IMR-90 (cell line): ENCODE data around the gene SLC1A1. TPM values are rescaled to one million over a fixed set of nuclear protein-coding genes. Genes with fewer than 3 reads are reported as not detected.

Experiments used
- ATAC-seq: fragments of 200-7000 bp; cut with Tn5 transposase; 2 replicates; pipeline ENCODE4 v1.9.1; 2020; ENCODE audit warnings: low read depth, mild to moderate bottlenecking, moderate library complexity
- BruUV-seq: library from RNA; stranded (reverse); fragments of 400-500 nt; replicated peaks from 2 replicates; lab custom pipeline; 2021; lab: Mats Ljungman, UMichigan
- CTCF ChIA-PET: fragments of 300-600 bp; formaldehyde crosslinking; extraction: SDS; loops from one replicate; lab custom pipeline; 2021; ENCODE audit warnings: antibody characterized with exemption; lab: Yijun Ruan, JAX
- POLR2A ChIA-PET: fragments of 300-600 bp; sonication (Branson Sonifier 250); formaldehyde crosslinking; loops from one replicate; lab custom pipeline; 2022; ENCODE audit warnings: antibody characterized with exemption; ENCODE audit not compliant: unreplicated experiment; lab: Charles Lee
- DNase-seq: peaks from one replicate; pipeline ENCODE4 v3.0.0; 2013
- H2AFZ ChIP-seq: replicated peaks from 2 replicates; pipeline ENCODE3; 2013; ENCODE audit warnings: low read length, mild to moderate bottlenecking; ENCODE audit not compliant: poor library complexity
- H2AK5ac ChIP-seq: 2 replicates; pipeline ENCODE4 v1.6.1; 2013; ENCODE audit warnings: low read depth, low read length, inconsistent platforms
- H2AK9ac ChIP-seq: replicated peaks from 2 replicates; pipeline ENCODE3; 2013; ENCODE audit warnings: mild to moderate bottlenecking, low read depth, low read length, moderate library complexity; ENCODE audit not compliant: poor library complexity
- H2BK120ac ChIP-seq: 2 replicates; pipeline ENCODE4 v1.6.1; 2013; ENCODE audit warnings: low read depth, low read length, inconsistent platforms
- H2BK15ac ChIP-seq: 3 replicates; pipeline ENCODE4 v1.6.1; 2013; ENCODE audit warnings: low read depth, low read length, inconsistent platforms
- H2BK20ac ChIP-seq: 2 replicates; pipeline ENCODE4 v1.6.1; 2013; ENCODE audit warnings: low read depth, mild to moderate bottlenecking, inconsistent platforms, low read length, moderate library complexity
- H2BK5ac ChIP-seq: 2 replicates; pipeline ENCODE4 v1.6.1; 2013; ENCODE audit warnings: mild to moderate bottlenecking, low read depth, low read length, inconsistent platforms; ENCODE audit not compliant: poor library complexity, severe bottlenecking
- H3K14ac ChIP-seq: replicated peaks from 2 replicates; pipeline ENCODE4 v1.6.1; 2013; ENCODE audit warnings: low read depth, low read length, inconsistent platforms
- H3K18ac ChIP-seq: 2 replicates; pipeline ENCODE4 v1.6.1; 2013; ENCODE audit warnings: low read depth, low read length, control low read depth
- H3K23ac ChIP-seq: 2 replicates; pipeline ENCODE4 v1.6.1; 2013; ENCODE audit warnings: low read depth, low read length, inconsistent platforms
- H3K27ac ChIP-seq: 2 replicates; pipeline ENCODE4 v1.5.1; 2013; ENCODE audit warnings: mild to moderate bottlenecking, control low read depth, low read length; ENCODE audit not compliant: insufficient read depth
- H3K27me3 ChIP-seq: 2 replicates; pipeline ENCODE4 v1.6.1; 2013; ENCODE audit warnings: low read length; ENCODE audit not compliant: control insufficient read depth, insufficient read depth
- H3K36me3 ChIP-seq: 2 replicates; pipeline ENCODE4 v1.6.1; 2013; ENCODE audit warnings: low read length, mixed read lengths; ENCODE audit not compliant: control insufficient read depth, insufficient read depth
- H3K4ac ChIP-seq: 2 replicates; pipeline ENCODE4 v1.6.1; 2013; ENCODE audit warnings: low read depth, low read length, inconsistent platforms
- H3K4me1 ChIP-seq: 2 replicates; pipeline ENCODE4 v1.6.1; 2013; ENCODE audit warnings: low read length, mixed read lengths; ENCODE audit not compliant: control insufficient read depth, insufficient read depth
- H3K4me2 ChIP-seq: 2 replicates; pipeline ENCODE4 v1.6.1; 2013; ENCODE audit warnings: low read depth, mild to moderate bottlenecking, control low read depth, low read length, moderate library complexity
- H3K4me3 ChIP-seq: 2 replicates; pipeline ENCODE4 v1.5.1; 2013; ENCODE audit warnings: low read depth, mild to moderate bottlenecking, control low read depth, low read length, moderate library complexity; ENCODE audit not compliant: insufficient read depth
- H3K56ac ChIP-seq: 2 replicates; pipeline ENCODE4 v1.6.1; 2013; ENCODE audit warnings: low read length, inconsistent platforms; ENCODE audit not compliant: insufficient read depth; ENCODE audit errors: extremely low read depth
- H3K79me1 ChIP-seq, 2 experiments: 2 replicates each; pipeline ENCODE4 v1.6.1; 2013; ENCODE audit warnings: low read length in 2 of 2, inconsistent platforms in 1 of 2, low read depth in 1 of 2
- H3K9ac ChIP-seq: 2 replicates; pipeline ENCODE4 v1.6.1; 2013; ENCODE audit warnings: low read depth, low read length, control low read depth
- H3K9me1 ChIP-seq: 2 replicates; pipeline ENCODE4 v1.6.1; 2013; ENCODE audit warnings: low read length, inconsistent platforms; ENCODE audit not compliant: insufficient read depth
- H3K9me3 ChIP-seq: 2 replicates; pipeline ENCODE4 v1.6.1; 2013; ENCODE audit warnings: low read length; ENCODE audit not compliant: control insufficient read depth, insufficient read depth
- H4K20me1 ChIP-seq: 2 replicates; pipeline ENCODE4 v1.6.1; 2013; ENCODE audit warnings: low read length, inconsistent platforms; ENCODE audit not compliant: insufficient read depth
- H4K5ac ChIP-seq: 2 replicates; pipeline ENCODE4 v1.6.1; 2013; ENCODE audit warnings: mild to moderate bottlenecking, low read depth, low read length, control low read depth
- H4K8ac ChIP-seq, 2 experiments: 2 replicates each; pipeline ENCODE4 v1.6.1; 2013; ENCODE audit warnings: low read depth in 2 of 2, low read length in 2 of 2, control low read depth in 1 of 2, inconsistent platforms in 1 of 2
- H4K91ac ChIP-seq: 2 replicates; pipeline ENCODE4 v1.6.1; 2013; ENCODE audit warnings: low read depth, low read length, inconsistent platforms; ENCODE audit not compliant: insufficient read depth
- BHLHE40 ChIP-seq: fragments of 150-350 bp; IDR thresholded peaks from 2 replicates; pipeline ENCODE4 v1.6.1; 2016; ENCODE audit warnings: mild to moderate bottlenecking, low read depth, low read length
- CEBPB ChIP-seq: IDR thresholded peaks from 2 replicates; pipeline ENCODE4 v1.6.1; 2012; ENCODE audit warnings: low read depth, low read length, improper control_type of control experiment
- CHD1 ChIP-seq: IDR thresholded peaks from 2 replicates; pipeline ENCODE4 v1.6.1; 2012; ENCODE audit warnings: low read depth, low read length, improper control_type of control experiment
- FOS ChIP-seq: fragments of 150-350 bp; IDR thresholded peaks from 2 replicates; pipeline ENCODE4 v1.6.1; 2016; ENCODE audit warnings: low read depth, low read length
- MAFK ChIP-seq: IDR thresholded peaks from 2 replicates; pipeline ENCODE4 v1.6.1; 2012; ENCODE audit warnings: low read depth, low read length, improper control_type of control experiment
- MAZ ChIP-seq: IDR thresholded peaks from 2 replicates; pipeline ENCODE4 v1.6.1; 2012; ENCODE audit warnings: low read depth, mild to moderate bottlenecking, low read length, improper control_type of control experiment, moderate library complexity, borderline replicate concordance
- MXI1 ChIP-seq: IDR thresholded peaks from 2 replicates; pipeline ENCODE4 v1.6.1; 2012; ENCODE audit warnings: low read depth, mild to moderate bottlenecking, low read length, moderate library complexity, borderline replicate concordance
- NFE2L2 ChIP-seq: fragments of 150-350 bp; IDR thresholded peaks from 2 replicates; pipeline ENCODE4 v1.6.1; 2016; ENCODE audit warnings: low read depth, mild to moderate bottlenecking, low read length
- POLR2A ChIP-seq: IDR thresholded peaks from 2 replicates; pipeline ENCODE4 v1.6.1; 2012; ENCODE audit warnings: mild to moderate bottlenecking, low read depth, low read length
- RAD21 ChIP-seq: IDR thresholded peaks from 2 replicates; pipeline ENCODE4 v1.6.1; 2012; ENCODE audit warnings: low read length, improper control_type of control experiment
- RCOR1 ChIP-seq: IDR thresholded peaks from 2 replicates; pipeline ENCODE4 v1.6.1; 2012; ENCODE audit warnings: mild to moderate bottlenecking, low read length, improper control_type of control experiment; ENCODE audit not compliant: insufficient replicate concordance
- RFX5 ChIP-seq: IDR thresholded peaks from 2 replicates; pipeline ENCODE4 v1.8.0; 2012; ENCODE audit warnings: low read depth, mild to moderate bottlenecking, low read length, moderate library complexity
- SMC3 ChIP-seq: fragments of 150-350 bp; IDR thresholded peaks from 2 replicates; pipeline ENCODE4 v1.6.1; 2016; ENCODE audit warnings: low read depth, mild to moderate bottlenecking, antibody characterized with exemption, low read length, moderate library complexity
- WGBS, 2 experiments: methylation state at CpG; one replicate each; pipeline versions ENCODE4 v1.1.5 to v1.1.7; 2013; ENCODE audit warnings: missing lambda C conversion rate in 2 of 2; ENCODE audit not compliant: insufficient read length in 1 of 2; ENCODE audit errors: extremely low coverage in 2 of 2; 5-methylcytosine and 5-hydroxymethylcytosine counted together
- dilution Hi-C: fragments of 300-500 bp; cut with HindIII; formaldehyde crosslinking; loops from one replicate; pipeline ENCODE4 v1.14.3; 2018; ENCODE audit warnings: low sequenced_read_pairs; ENCODE audit not compliant: unreplicated experiment
- in situ Hi-C: fragments of 300-500 bp; cut with MboI; formaldehyde crosslinking; loops from 3 replicates; pipeline ENCODE4 v1.14.3; 2019; ENCODE audit warnings: low sequenced_read_pairs, inconsistent platforms, mixed read lengths
- intact Hi-C: fragments of 100-400 bp; cut with micrococcal nuclease; formaldehyde crosslinking; loops from 2 replicates; pipeline ENCODE4 v1.10.0; 2022
- polyA plus RNA-seq, 3 experiments: library from polyadenylated mRNA; depleted of rRNA; stranded (reverse); fragments of >200 nt; gene quantifications; 2 replicates each; pipeline ENCODE4 v1.2.3, GENCODE V29; 2012; ENCODE audit warnings: low replicate concordance in 1 of 3
- total RNA-seq: library from RNA; depleted of rRNA; stranded (reverse); fragments of >200 nt; gene quantifications from 2 replicates; pipeline ENCODE4 v1.2.3, GENCODE V29; 2012
- TF ChIP-seq, protein P1 (sequence below): conservative IDR thresholded peaks from 2 replicates; pipeline ENCODE4 v1.5.1; 2012; ENCODE audit warnings: mild to moderate bottlenecking, low read depth, low read length, improper control_type of control experiment
- TF ChIP-seq, protein P2 (sequence below): fragments of 150-350 bp; IDR thresholded peaks from 2 replicates; pipeline ENCODE4 v1.6.1; 2016; ENCODE audit warnings: low read depth, mild to moderate bottlenecking, low read length, moderate library complexity, borderline replicate concordance
- TF ChIP-seq, protein P3 (sequence below): fragments of 150-350 bp; IDR thresholded peaks from 2 replicates; pipeline ENCODE4 v1.6.1; 2017; ENCODE audit warnings: mild to moderate bottlenecking, antibody characterized with exemption, low read length, low read depth

Gene SLC1A1
- total and polyA plus RNA-seq, 2 of the 4 experiments (the other 2 are of a cell fraction), result 2.2 to 4.1 TPM

GRCh38 chr9:4579001-4579400 lies 88.7 kb downstream of the SLC1A1 start:
- DNase-seq (no peak), ATAC-seq (no peak)
- intact Hi-C loops (loop anchor here (10.0 kb wide), 1 partner anchor 56 kb away; no protein-coding TSS in a partner anchor), dilution Hi-C loops (no loop called here), in situ Hi-C loops (no loop called here)
- Histone ChIP-seq H3K27ac (no peak overlapping the region), H2BK5ac (no peak overlapping the region), H2AK5ac (no peak overlapping the region), H3K23ac (no peak overlapping the region), H3K18ac (no peak overlapping the region), H2AK9ac (no peak overlapping the region), H3K4me1 (no peaks in the 10 kb centered on the region), H2BK20ac (no peak overlapping the region), H3K36me3 (peaks cover 2% of the 10 kb centered on the region), H3K4me2 (no peak overlapping the region), H3K14ac (no peak overlapping the region), H4K20me1 (no peaks in the 10 kb centered on the region), H4K5ac (no peak overlapping the region), H3K9me1 (no peaks in the 10 kb centered on the region), H2BK120ac (no peak overlapping the region), H2BK15ac (no peak overlapping the region), H3K79me1 (no peaks in the 10 kb centered on the region), H3K9ac (no peak overlapping the region), H3K56ac (no peak overlapping the region), H4K8ac (no peak overlapping the region), H3K4ac (no peak overlapping the region), H3K9me3 (no peaks in the 10 kb centered on the region), H2AFZ (no peak overlapping the region), H3K4me3 (no peak overlapping the region), H3K27me3 (peaks cover 3% of the 10 kb centered on the region; the same call in 1 of the 2 replicates), H4K91ac (no peak overlapping the region)
- CTCF ChIA-PET, result no interaction called here
- TF ChIP-seq CEBPB (no peak), MXI1 (no peak), CHD1 (no peak), POLR2A (no peak), NFE2L2 (no peak), FOS (no peak), MAZ (no peak), MAFK (no peak), RAD21 (no peak), RFX5 (no peak), SMC3 (no peak), RCOR1 (no peak), BHLHE40 (no peak)
- TF ChIP-seq, protein P1, sequence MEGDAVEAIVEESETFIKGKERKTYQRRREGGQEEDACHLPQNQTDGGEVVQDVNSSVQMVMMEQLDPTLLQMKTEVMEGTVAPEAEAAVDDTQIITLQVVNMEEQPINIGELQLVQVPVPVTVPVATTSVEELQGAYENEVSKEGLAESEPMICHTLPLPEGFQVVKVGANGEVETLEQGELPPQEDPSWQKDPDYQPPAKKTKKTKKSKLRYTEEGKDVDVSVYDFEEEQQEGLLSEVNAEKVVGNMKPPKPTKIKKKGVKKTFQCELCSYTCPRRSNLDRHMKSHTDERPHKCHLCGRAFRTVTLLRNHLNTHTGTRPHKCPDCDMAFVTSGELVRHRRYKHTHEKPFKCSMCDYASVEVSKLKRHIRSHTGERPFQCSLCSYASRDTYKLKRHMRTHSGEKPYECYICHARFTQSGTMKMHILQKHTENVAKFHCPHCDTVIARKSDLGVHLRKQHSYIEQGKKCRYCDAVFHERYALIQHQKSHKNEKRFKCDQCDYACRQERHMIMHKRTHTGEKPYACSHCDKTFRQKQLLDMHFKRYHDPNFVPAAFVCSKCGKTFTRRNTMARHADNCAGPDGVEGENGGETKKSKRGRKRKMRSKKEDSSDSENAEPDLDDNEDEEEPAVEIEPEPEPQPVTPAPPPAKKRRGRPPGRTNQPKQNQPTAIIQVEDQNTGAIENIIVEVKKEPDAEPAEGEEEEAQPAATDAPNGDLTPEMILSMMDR, result no peak
- TF ChIP-seq, protein P2, sequence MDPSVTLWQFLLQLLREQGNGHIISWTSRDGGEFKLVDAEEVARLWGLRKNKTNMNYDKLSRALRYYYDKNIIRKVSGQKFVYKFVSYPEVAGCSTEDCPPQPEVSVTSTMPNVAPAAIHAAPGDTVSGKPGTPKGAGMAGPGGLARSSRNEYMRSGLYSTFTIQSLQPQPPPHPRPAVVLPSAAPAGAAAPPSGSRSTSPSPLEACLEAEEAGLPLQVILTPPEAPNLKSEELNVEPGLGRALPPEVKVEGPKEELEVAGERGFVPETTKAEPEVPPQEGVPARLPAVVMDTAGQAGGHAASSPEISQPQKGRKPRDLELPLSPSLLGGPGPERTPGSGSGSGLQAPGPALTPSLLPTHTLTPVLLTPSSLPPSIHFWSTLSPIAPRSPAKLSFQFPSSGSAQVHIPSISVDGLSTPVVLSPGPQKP, result no peak
- TF ChIP-seq, protein P3, sequence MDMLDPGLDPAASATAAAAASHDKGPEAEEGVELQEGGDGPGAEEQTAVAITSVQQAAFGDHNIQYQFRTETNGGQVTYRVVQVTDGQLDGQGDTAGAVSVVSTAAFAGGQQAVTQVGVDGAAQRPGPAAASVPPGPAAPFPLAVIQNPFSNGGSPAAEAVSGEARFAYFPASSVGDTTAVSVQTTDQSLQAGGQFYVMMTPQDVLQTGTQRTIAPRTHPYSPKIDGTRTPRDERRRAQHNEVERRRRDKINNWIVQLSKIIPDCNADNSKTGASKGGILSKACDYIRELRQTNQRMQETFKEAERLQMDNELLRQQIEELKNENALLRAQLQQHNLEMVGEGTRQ, result no peak
- POLR2A ChIA-PET, result no interaction called here
- no CpG with 5 or more reads among the region's 2 CpGs for WGBS, 2 experiments
- BruUV-seq, result no TSS peak
